Measurements from ENCODE around the gene IRF6.

GRCh38 chr1:209817691-209818090, 11.7 kb upstream of the IRF6 start:
- no peak for TF ChIP-seq CTCF (IDR thresholded peaks at IDR 0.05; ENCODE audit: poor library complexity, severe bottlenecking)
- no peak for TF ChIP-seq EZH2 (IDR thresholded peaks at IDR 0.05; ENCODE audit: borderline replicate concordance, insufficient read depth, low read length, poor library complexity, severe bottlenecking)
- TF ChIP-seq POLR2AphosphoS5 (IDR thresholded peaks at IDR 0.05) = no peak
- TF ChIP-seq REST (IDR thresholded peaks at IDR 0.05; ENCODE audit: borderline replicate concordance) = no peak
- TF ChIP-seq RAD21 (conservative IDR thresholded peaks at IDR 0.05) = no peak
- no peak for TF ChIP-seq EP300 (conservative IDR thresholded peaks at IDR 0.05; ENCODE audit: poor library complexity, severe bottlenecking)
